Prostate gland (tissue), 2 donors: ENCODE measurements around the gene SLC24A4.
A peak's percentile ranks its signal among the peaks of the same experiment; 100 is the strongest.

Experiments used
- POLR2A ChIP-seq: fragments of 450-650 bp; IDR thresholded peaks from one replicate; pipeline ENCODE4 v1.6.1; 2016; ENCODE audit warnings: antibody characterized with exemption, mild to moderate bottlenecking
- POLR2AphosphoS5 ChIP-seq: sonication (generic); formaldehyde crosslinking; IDR thresholded peaks from one replicate; pipeline ENCODE4 v1.6.1; 2017; ENCODE audit warnings: antibody characterized with exemption
- TF ChIP-seq, protein P1 (sequence below), 4 experiments: fragments of 200-600 bp in 2 of 4; fragments of 450-650 bp in 2 of 4; sonication (generic) in 2 of 4; IDR thresholded peaks; 1 replicate in 3 of 4; 2 replicates in 1 of 4; pipeline ENCODE4 v1.5.1; 2016 to 2019; ENCODE audit warnings: antibody characterized with exemption in 4 of 4, mild to moderate bottlenecking in 2 of 4, moderate library complexity in 2 of 4

DNA sequence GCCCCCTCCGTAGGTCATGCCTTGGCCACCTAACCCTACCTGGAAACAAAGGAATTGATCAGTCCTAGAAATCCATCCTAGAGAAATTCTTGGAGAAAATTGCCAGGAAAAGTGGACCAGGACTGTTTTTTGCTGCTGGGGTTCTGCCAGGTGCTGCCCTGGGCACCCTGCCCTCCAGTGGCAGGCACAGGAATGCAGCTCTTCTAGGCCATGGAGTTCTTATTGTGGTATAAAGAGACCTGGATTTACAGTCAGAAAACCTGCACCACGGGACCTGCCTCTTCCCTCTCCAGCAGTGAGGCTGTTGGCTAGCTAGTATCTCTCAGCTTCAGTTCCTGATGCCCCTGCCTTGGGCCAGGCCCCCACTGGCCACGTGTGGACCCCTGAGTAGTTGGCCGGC lies 59.7 kb downstream of the SLC24A4 start:
- TF ChIP-seq, protein P1, sequence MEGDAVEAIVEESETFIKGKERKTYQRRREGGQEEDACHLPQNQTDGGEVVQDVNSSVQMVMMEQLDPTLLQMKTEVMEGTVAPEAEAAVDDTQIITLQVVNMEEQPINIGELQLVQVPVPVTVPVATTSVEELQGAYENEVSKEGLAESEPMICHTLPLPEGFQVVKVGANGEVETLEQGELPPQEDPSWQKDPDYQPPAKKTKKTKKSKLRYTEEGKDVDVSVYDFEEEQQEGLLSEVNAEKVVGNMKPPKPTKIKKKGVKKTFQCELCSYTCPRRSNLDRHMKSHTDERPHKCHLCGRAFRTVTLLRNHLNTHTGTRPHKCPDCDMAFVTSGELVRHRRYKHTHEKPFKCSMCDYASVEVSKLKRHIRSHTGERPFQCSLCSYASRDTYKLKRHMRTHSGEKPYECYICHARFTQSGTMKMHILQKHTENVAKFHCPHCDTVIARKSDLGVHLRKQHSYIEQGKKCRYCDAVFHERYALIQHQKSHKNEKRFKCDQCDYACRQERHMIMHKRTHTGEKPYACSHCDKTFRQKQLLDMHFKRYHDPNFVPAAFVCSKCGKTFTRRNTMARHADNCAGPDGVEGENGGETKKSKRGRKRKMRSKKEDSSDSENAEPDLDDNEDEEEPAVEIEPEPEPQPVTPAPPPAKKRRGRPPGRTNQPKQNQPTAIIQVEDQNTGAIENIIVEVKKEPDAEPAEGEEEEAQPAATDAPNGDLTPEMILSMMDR (IDR thresholded peaks at IDR 0.05): peak in 2 of 4 experiments; percentile 19 to 25
- TF ChIP-seq POLR2A: no peak
- no peak for TF ChIP-seq POLR2AphosphoS5
